ENCODE measurements around the gene ALLC. TPM values are rescaled to one million over a fixed set of nuclear protein-coding genes. Genes with fewer than 3 reads are reported as not detected.

The ALLC gene
- polyA plus RNA-seq, 2 of the 4 experiments (the other 2 are of a cell fraction), result not detected

- ChIA-PET CTCF (interaction anchor here (0.8 to 1.5 kb wide), 3 partner anchors 17 to 38 kb away, joined by 3 to 7 read pairs (median 6); no protein-coding TSS in a partner anchor), POLR2A (no interaction called here)
- Histone ChIP-seq H3K4me1 (no peaks in the 10 kb centered on the region), H3K4me3 (no peak overlapping the region), H3K27ac (no peak overlapping the region), H3K9me3 (no peaks in the 10 kb centered on the region), H3K4me2 (no peak overlapping the region)
- ATAC-seq (no peak), DNase-seq (ENCODE audit: low read depth in 1 of 2, low spot score in 1 of 2) (no peak), FAIRE-seq (no peak)
- TF ChIP-seq TP53 (CRISPR knock-in tag; IDR thresholded peaks at IDR 0.05), result no peak
- no peak for TF ChIP-seq KDM1A (IDR thresholded peaks at IDR 0.05; ENCODE audit: low read depth)
- no peak for TF ChIP-seq HOXA7 (CRISPR knock-in tag; IDR thresholded peaks at IDR 0.05)
- TF ChIP-seq EHMT2 (IDR thresholded peaks at IDR 0.05; ENCODE audit: low read depth), result no peak
- WGBS (ENCODE audit: missing lambda C conversion rate), result 50% methylated on average over 12 of the region's 12 CpGs
Measured at GRCh38 chr2:3745920-3746319, 87.9 kb downstream of the ALLC start.

DNA sequence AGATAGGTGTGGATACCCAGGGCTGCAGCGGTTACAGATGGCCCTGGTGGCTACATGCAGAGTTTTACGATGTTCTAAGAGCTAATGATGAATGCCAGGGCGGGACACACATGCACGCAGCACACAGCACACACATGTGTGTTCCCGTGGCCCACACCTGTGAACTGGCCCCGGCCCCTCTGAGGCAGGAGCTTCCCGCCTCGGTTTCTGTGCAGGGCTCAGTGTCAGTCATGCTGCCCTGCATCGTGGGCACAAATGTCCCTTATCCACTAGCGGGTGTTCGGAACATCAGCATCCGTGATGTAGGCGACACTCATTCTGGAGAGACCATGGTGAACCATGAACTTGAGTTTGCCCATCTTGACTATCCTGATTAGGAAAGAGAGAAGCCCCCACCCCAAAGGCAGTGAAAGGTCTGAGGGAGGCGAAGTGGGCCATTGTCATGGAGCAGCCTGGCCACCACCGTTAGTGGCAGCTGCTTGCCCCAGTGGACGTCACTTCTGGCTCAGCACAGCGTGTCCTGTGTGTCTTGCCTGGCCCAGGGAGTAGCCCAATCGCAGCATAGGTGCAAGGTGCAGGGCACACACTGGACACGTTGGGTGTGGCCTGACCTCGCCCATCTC is 89.1 kb downstream of the ALLC start:
- H3K27ac ChIP-seq, result no peak overlapping the region
- DNase-seq (ENCODE audit: low read depth in 1 of 2, low spot score in 1 of 2) (no peak), ATAC-seq (no peak), FAIRE-seq (no peak)
- ChIA-PET CTCF (interaction anchor here (1.6 kb wide), 1 partner anchor 18 kb away, joined by 3 read pairs; no protein-coding TSS in a partner anchor), POLR2A (no interaction called here)
- H3K4me1 ChIP-seq, result no peaks in the 10 kb centered on the region
- H3K4me2 ChIP-seq, result no peak overlapping the region
- no peak for TF ChIP-seq CEBPB (IDR thresholded peaks at IDR 0.05)
- TF ChIP-seq, protein P1, sequence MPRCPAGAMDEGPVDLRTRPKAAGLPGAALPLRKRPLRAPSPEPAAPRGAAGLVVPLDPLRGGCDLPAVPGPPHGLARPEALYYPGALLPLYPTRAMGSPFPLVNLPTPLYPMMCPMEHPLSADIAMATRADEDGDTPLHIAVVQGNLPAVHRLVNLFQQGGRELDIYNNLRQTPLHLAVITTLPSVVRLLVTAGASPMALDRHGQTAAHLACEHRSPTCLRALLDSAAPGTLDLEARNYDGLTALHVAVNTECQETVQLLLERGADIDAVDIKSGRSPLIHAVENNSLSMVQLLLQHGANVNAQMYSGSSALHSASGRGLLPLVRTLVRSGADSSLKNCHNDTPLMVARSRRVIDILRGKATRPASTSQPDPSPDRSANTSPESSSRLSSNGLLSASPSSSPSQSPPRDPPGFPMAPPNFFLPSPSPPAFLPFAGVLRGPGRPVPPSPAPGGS (IDR thresholded peaks at IDR 0.05), result no peak
- no peak for TF ChIP-seq EP300 (IDR thresholded peaks at IDR 0.05)
- TF ChIP-seq NFE2L2 (conservative IDR thresholded peaks at IDR 0.05; ENCODE audit: low read length), result no peak
- no peak for TF ChIP-seq CHD2 (IDR thresholded peaks at IDR 0.05; ENCODE audit: low read length, partially characterized antibody)
- TF ChIP-seq CBX8 (IDR thresholded peaks at IDR 0.05), result no peak
- no peak for TF ChIP-seq NR3C1 (IDR thresholded peaks at IDR 0.05)
- TF ChIP-seq FOSL2 (IDR thresholded peaks at IDR 0.05), result no peak
- TF ChIP-seq FOSL2 (CRISPR knock-in tag; IDR thresholded peaks at IDR 0.05), result no peak
- no peak for TF ChIP-seq TFCP2L1 (CRISPR knock-in tag; IDR thresholded peaks at IDR 0.05)
- TF ChIP-seq ATOH8 (CRISPR knock-in tag; IDR thresholded peaks at IDR 0.05; ENCODE audit: low read depth), result no peak
- no peak for TF ChIP-seq RFX5 (IDR thresholded peaks at IDR 0.05)
- 26% methylated on average over 18 of the region's 20 CpGs for WGBS (ENCODE audit: missing lambda C conversion rate)
- H3K4me3 ChIP-seq, result no peak overlapping the region
- H3K9me3 ChIP-seq, result no peaks in the 10 kb centered on the region

DNA sequence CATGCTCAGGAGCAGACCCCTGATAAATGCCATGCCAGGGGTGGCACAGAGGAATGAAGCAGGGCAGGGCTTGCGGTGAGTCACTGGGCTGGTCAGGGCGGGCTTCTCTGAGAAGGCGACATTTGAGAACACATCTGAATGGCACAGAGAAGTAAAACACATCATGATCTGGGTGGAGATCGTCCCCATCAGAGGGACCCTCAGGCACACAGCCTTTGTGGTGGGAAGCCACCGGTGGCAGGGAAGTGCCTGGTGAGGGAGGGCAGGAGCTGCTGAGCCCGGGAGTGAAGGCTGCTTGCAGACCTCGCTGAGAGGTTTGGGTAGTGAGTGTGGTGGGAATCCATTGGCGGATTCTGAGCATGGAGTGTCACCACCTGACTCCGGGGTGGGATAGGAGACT is 89.8 kb downstream of the ALLC start:
- no peak overlapping the region for H3K4me2 ChIP-seq
- no peak overlapping the region for H3K4me3 ChIP-seq
- DNase-seq (ENCODE audit: low read depth in 1 of 2, low spot score in 1 of 2) (no peak), FAIRE-seq (no peak), ATAC-seq (no peak)
- no peak overlapping the region for H3K27ac ChIP-seq
- TF ChIP-seq ELK1 (IDR thresholded peaks at IDR 0.05; ENCODE audit: low read depth, low read length), result no peak
- no peak for TF ChIP-seq CBX2 (IDR thresholded peaks at IDR 0.05; ENCODE audit: borderline replicate concordance, low read depth)
- no peak for TF ChIP-seq TP53 (CRISPR knock-in tag; IDR thresholded peaks at IDR 0.05)
- no peak for TF ChIP-seq CBX8 (IDR thresholded peaks at IDR 0.05)
- ChIA-PET POLR2A (no interaction called here), CTCF (interaction anchor here (1.6 kb wide), 1 partner anchor 19 kb away, joined by 3 read pairs; no protein-coding TSS in a partner anchor)
- 16% methylated on average over 9 of the region's 9 CpGs for WGBS (ENCODE audit: missing lambda C conversion rate)
- no peaks in the 10 kb centered on the region for H3K9me3 ChIP-seq
- H3K4me1 ChIP-seq, result no peaks in the 10 kb centered on the region

- H3K4me3 ChIP-seq, result no peak overlapping the region
- H3K9me3 ChIP-seq, result no peaks in the 10 kb centered on the region
- no peak for ATAC-seq
- H3K27ac ChIP-seq, result no peak overlapping the region
- WGBS (ENCODE audit: missing lambda C conversion rate), result 58% methylated on average over 7 of the region's 7 CpGs
- DNase-seq (ENCODE audit: low read depth in 1 of 2, low spot score in 1 of 2), result no peak
- CTCF ChIA-PET, result no interaction called here
- no peaks in the 10 kb centered on the region for H3K4me1 ChIP-seq
- H3K4me2 ChIP-seq, result no peak overlapping the region
- POLR2A ChIA-PET, result no interaction called here
- no peak for FAIRE-seq
- no peak for TF ChIP-seq RCOR1 (IDR thresholded peaks at IDR 0.05; ENCODE audit: low read depth, low read length)
- no peak for TF ChIP-seq KDM1A (IDR thresholded peaks at IDR 0.05; ENCODE audit: low read depth)
- no peak for TF ChIP-seq CBX2 (IDR thresholded peaks at IDR 0.05; ENCODE audit: borderline replicate concordance, low read depth)
- no peak for TF ChIP-seq PHF8 (IDR thresholded peaks at IDR 0.05; ENCODE audit: borderline replicate concordance, low read depth)
- no peak for TF ChIP-seq HDAC2 (IDR thresholded peaks at IDR 0.05)
- no peak for TF ChIP-seq FOSB (CRISPR knock-in tag; IDR thresholded peaks at IDR 0.05)
- TF ChIP-seq JUN (IDR thresholded peaks at IDR 0.05), result no peak
- no peak for TF ChIP-seq HOXB5 (CRISPR knock-in tag; IDR thresholded peaks at IDR 0.05)
- no peak for TF ChIP-seq SREBF2 (IDR thresholded peaks at IDR 0.05)
- no peak for TF ChIP-seq FOSL2 (IDR thresholded peaks at IDR 0.05)
- no peak for TF ChIP-seq FOSL2 (CRISPR knock-in tag; IDR thresholded peaks at IDR 0.05)
- no peak for TF ChIP-seq EHF (CRISPR knock-in tag; IDR thresholded peaks at IDR 0.05)
- no peak for TF ChIP-seq RARB (CRISPR knock-in tag; IDR thresholded peaks at IDR 0.05)
- TF ChIP-seq, protein P1 (IDR thresholded peaks at IDR 0.05), result no peak
- TF ChIP-seq EP300 (IDR thresholded peaks at IDR 0.05), result no peak
Measured at GRCh38 chr2:3749201-3749600, 91.2 kb downstream of the ALLC start.

Measured in A549 (cell line).